Fibroblast of the conjunctiva (primary cell): Measurements from ENCODE around the gene YARS1.

Experiments used
- DNase-seq: peaks from one replicate; pipeline ENCODE4 v3.0.0-alpha.2; 2010; ENCODE audit warnings: low read depth

The YARS1 gene

GRCh38 chr1:32817159-32817814 is at the start of gene YARS1, which contains the start of gene S100PBP:
TSS of gene YARS1 (minus strand) at chr1:32817358. CDS start at chr1:32817244, 114 bp downstream.
TSS of gene S100PBP (plus strand) at chr1:32817653. CDS start at chr1:32826100, 8,447 bp downstream.
- peak; percentile 97 for DNase-seq

GRCh38 chr1:32865639-32866405 is 48.7 kb upstream of the YARS1 start:
- no peak for DNase-seq

GRCh38 chr1:32864375-32865019 is 47.3 kb upstream of the YARS1 start:
- no peak for DNase-seq

- DNase-seq: no peak
Observed at GRCh38 chr1:32863881-32864245, 46.7 kb upstream of the YARS1 start.

- no peak for DNase-seq
Observed at GRCh38 chr1:32863218-32863880, 46.2 kb upstream of the YARS1 start.

GRCh38 chr1:32861904-32862695 is 44.9 kb upstream of the YARS1 start:
- DNase-seq: no peak

GRCh38 chr1:32860566-32860965 is 43.4 kb upstream of the YARS1 start:
- no peak for DNase-seq

GRCh38 chr1:32859915-32860314 is 42.8 kb upstream of the YARS1 start:
- no peak for DNase-seq

GRCh38 chr1:32858791-32859190 is 41.6 kb upstream of the YARS1 start:
- DNase-seq: no peak

GRCh38 chr1:32858136-32858535 is 41.0 kb upstream of the YARS1 start:
- no peak for DNase-seq

- DNase-seq: no peak
Observed at GRCh38 chr1:32855861-32856617, 38.9 kb upstream of the YARS1 start.

GRCh38 chr1:32848354-32849063 is 31.4 kb upstream of the YARS1 start:
- no peak for DNase-seq

- no peak for DNase-seq
Observed at GRCh38 chr1:32831878-32832277, 14.7 kb upstream of the YARS1 start.

- DNase-seq: no peak
Observed at GRCh38 chr1:32830092-32830852, 13.1 kb upstream of the YARS1 start.

- DNase-seq: peak; percentile 12
Observed at GRCh38 chr1:32828341-32828740, 11.2 kb upstream of the YARS1 start.

GRCh38 chr1:32825181-32825580 is 8.0 kb upstream of the YARS1 start:
- DNase-seq: no peak

- DNase-seq: no peak
Observed at GRCh38 chr1:32818804-32819541, 1.8 kb upstream of the YARS1 start.
